NCI-H1048 (cell line): ENCODE data around the gene MAGEA8.
"Not testable (repeated sequence)": the region's sequence is repeated elsewhere in the genome, so short reads cannot be mapped to it uniquely, and the experiment has no call there.

ENCODE experiments used
- DNase-seq: peaks from one replicate; lab custom pipeline; 2025; lab: John Stamatoyannopoulos, UW

MAGEA8 gene, protein sequence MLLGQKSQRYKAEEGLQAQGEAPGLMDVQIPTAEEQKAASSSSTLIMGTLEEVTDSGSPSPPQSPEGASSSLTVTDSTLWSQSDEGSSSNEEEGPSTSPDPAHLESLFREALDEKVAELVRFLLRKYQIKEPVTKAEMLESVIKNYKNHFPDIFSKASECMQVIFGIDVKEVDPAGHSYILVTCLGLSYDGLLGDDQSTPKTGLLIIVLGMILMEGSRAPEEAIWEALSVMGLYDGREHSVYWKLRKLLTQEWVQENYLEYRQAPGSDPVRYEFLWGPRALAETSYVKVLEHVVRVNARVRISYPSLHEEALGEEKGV

DNA sequence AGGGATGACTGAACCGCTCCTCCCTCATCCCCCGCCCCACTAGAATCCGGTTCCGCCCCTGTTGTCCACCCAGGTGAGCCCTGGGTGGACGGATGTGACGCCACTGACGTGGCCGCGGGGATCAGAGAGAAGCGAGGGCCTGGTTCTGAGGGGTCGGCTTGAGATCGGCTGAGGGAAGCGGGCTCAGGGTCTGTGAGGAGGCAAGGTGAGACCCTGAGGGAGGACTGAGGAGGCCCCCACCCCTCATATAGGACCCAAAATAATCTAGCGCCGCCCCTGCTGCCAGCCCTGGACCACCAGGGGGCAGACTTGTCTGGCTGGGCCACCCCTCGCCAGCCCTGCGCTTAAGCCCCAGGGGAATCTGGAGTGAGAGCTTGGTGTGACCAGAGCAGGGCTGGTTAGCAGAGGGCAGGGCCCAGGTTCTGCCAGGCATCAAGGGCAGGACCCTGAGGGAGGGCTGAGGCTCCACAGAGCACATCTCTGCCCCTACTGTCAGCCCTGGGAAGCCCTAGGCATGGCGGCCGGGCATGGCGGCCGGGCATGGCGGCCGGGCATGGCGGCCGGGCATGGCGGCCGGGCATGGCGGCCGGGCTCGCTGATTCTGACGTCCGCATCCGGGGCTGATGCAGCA lies at the start of gene MAGEA8:
TSS of gene MAGEA8 (plus strand) at position 103 of the 631 bp plus-strand sequence. CDS start 3,090 bp downstream, outside the sequence.
- no peak for DNase-seq

GRCh38 chrX:149831473-149831872 lies 49.5 kb upstream of the MAGEA8 start:
- DNase-seq, result no peak

GRCh38 chrX:149836728-149837127 lies 44.3 kb upstream of the MAGEA8 start:
- DNase-seq, result not testable (repeated sequence)

DNA sequence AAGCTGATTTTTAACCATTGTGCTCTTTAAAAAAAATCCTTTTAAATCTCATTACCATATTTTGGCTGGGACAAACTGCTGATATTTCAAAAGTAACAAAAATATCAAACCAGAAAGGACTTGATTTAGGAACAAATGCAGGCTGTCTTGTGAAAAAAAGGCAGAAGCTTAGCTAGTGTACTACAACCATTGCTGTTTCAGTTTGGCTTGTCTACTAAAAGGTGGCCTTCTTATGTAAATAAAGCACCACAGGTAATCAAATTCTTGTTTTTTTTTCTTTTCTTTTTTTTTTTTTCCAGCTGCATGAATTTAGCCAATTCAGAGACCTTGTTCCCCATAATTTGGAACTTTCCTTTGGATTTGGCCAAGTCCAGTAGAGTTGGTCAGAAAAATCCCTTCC lies 43.8 kb upstream of the MAGEA8 start:
- DNase-seq, result no peak

DNA sequence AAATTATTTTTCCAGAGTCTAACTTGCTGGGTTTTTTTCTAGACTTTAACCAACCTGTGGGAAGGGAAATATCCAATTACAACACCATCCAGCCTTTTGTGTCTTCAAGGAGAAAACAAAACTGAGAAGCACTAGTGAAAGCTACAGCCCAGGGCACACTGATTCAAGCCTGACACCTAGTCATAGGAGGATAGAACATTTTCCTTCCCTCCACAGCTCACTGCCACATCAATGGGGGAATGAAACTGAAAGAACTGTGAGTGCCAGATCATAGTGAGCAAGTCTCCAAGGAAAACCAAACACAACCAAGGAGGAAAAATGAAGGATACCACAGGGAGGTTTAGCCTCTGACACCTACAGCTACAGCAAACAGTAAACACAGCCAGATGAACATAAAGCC lies 43.3 kb upstream of the MAGEA8 start:
- no peak for DNase-seq

DNA sequence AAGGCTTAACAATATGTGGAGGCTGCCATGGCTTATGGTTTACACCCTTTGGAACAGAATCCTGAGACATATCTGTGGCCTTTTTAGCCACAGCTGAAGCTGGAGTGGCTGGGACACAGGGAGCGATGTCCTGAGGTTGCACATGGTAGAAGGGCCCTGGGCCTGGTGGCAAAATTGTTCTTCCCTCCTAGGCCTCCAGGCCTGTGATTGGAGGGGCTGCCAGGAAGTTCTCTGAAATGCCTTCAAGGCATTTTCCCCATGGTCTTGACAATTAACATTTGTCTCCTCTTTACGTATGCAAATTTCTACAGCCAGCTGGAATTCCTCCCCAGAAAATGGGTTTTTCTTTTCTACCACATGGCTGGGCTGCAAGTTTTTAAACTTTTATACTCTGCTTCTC lies 39.1 kb upstream of the MAGEA8 start:
- no peak for DNase-seq

DNA sequence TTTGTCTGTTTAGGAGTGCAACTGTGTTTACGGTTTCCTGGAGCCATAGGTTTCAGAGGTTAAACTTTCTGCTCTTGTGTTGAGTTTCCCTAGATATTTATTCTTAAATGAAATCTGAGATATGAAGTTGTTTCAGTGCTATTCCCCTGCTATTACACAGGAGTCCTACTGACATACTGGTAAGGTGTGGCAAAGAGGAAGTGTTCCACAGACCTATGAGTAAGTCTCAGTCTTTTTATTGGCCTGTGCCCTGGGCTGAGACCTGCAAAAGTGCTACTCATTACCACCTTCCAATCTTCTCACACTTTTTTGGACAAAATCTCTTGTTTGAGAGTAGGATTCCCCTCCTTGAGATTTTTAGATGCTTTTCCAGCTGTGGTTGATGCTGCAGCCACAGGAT lies 35.6 kb upstream of the MAGEA8 start:
- DNase-seq, result no peak

DNA sequence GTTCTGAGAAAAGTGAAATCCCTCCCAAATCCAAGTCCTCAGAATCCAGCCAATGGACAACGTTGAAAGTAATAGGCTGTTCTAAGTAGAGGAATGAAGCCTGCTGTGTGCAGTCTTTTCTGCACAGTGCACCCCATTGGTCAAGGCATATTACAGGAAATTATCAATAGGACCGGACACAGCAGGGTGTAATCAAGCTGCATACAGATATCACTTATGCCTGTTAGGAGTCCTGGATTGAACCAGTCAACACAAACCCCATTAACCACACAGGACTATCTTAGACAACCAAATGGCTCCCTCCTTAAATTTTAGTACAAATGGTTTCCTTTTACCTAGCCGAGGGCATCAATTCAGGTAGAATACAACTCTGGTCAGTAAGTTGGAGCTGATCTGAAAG lies 34.2 kb upstream of the MAGEA8 start:
- DNase-seq, result no peak

DNA sequence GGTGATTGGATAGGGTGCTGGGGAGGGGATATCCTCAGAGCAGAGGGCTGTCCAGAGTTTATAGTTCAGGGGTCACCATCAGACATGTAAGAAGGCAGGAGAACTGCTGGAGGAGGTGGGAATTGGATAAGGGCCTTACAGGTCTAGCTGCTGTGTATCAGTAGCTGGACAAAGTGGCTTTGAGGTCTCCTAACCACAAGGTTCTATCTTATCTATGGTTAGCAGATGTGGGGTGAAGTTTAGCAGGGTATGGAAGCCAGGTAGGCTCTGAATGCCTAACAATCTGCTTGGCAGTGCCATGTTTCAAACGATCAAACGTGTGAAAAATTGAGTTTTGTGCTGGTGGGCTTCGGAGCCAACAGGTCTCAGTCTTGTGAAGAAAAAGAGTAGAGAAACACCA lies 32.1 kb upstream of the MAGEA8 start:
- DNase-seq, result no peak

GRCh38 chrX:149849787-149850186 lies 31.2 kb upstream of the MAGEA8 start:
- DNase-seq, result no peak

GRCh38 chrX:149851864-149852263 lies 29.1 kb upstream of the MAGEA8 start:
- DNase-seq, result no peak

- DNase-seq, result no peak
Measured at GRCh38 chrX:149853925-149854324, 27.1 kb upstream of the MAGEA8 start.

GRCh38 chrX:149858592-149858991 lies 22.4 kb upstream of the MAGEA8 start:
- DNase-seq, result no peak

DNA sequence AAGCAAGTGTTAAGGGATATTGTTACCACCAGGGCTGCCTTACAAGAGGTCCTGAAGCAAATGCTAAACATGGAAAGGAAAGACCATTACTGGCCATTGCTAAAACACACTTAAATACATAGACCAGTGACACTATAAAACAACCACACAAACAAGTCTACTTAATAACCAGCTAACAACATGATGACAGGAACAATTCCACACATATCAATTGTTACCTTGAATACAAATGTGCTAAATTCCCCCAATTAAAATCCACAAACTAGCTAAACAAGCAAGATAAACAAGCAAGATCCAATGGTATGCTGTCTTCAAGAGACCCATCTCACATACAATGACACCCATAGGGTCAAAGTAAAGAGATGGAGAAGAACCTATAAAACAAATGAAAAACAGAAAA lies 20.5 kb upstream of the MAGEA8 start:
- DNase-seq, result no peak

DNA sequence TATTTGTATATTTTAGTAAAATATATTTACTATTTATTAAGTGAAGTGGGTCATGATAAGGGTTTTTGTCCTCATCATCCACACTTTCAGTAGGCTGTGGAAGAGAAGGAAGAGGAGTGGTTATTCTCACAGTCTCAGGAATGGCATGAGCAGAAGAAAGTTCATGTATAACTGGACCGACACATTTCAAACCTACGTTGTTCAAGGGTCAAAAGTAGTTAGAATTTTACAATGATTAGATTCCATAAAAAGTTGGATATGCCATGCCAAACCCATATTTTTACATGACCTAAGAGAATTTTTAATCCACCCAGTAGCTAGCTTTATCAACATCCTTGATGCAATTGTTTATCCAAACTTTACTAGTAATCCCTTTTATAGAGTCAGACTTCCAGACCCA lies 15.6 kb upstream of the MAGEA8 start:
- no peak for DNase-seq

GRCh38 chrX:149867488-149867887 lies 13.5 kb upstream of the MAGEA8 start:
- no peak for DNase-seq

- no peak for DNase-seq
Measured at GRCh38 chrX:149870840-149871239, 10.1 kb upstream of the MAGEA8 start.

DNA sequence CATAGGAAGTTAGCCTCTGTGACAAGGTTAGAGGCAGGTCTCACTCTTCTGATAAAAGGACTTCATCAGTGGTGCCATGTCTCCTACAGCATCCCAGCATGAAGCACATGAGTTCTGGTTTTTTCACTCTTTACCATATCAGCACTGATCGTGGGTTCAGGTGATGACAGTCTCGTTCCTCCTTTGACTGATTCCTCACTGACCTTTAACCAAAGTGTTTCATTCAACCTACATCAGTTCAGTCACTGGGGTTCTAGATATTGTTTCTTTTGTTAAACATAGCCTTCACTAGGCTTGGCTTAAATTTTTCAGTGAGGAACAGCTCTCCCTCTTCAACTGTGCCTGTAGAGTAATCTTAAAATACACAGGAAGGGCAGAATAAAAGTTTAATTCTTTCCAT lies 9.6 kb upstream of the MAGEA8 start:
- DNase-seq, result no peak

DNA sequence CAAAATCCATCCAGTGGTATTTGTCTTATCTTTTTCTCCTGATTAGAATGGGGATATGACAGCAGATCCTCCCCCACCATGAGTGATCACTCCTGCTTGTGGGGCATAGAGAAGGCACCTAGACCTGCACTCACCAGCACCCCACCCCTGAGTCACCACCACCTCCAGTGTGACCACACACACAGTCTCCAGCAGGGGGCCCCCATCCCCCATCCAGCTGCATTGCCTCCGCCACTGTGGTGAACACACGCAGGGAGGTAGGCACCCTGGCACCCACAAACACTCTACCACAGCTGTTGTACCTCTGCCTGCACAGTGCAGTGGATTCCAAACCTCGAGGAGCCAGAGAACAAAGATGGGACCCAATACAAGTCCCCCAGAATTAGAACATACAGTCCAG lies 9.0 kb upstream of the MAGEA8 start:
- DNase-seq, result peak; percentile 4

- no peak for DNase-seq
Measured at GRCh38 chrX:149877157-149877556, 3.8 kb upstream of the MAGEA8 start.

DNA sequence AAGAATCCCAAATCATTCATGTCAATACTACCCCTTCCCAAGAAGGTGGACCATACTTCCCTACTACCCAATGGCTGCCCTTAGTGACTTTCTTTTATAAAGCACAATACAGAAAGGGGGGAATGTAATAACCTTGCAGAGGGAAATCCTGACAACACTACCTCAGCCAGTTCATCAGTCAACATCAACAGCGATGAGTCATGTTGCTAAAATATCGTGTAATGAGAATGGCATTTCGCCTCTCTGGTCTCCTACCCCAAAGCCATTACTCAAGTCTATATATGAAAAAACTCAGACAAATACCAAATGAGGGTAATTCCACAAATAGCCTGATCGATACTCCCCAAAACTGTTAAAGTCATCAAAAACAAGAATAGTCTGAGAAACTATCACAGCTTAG lies 3.3 kb upstream of the MAGEA8 start:
- no peak for DNase-seq

GRCh38 chrX:149890828-149891227 lies 9.8 kb downstream of the MAGEA8 start:
- DNase-seq, result not testable (repeated sequence)

DNA sequence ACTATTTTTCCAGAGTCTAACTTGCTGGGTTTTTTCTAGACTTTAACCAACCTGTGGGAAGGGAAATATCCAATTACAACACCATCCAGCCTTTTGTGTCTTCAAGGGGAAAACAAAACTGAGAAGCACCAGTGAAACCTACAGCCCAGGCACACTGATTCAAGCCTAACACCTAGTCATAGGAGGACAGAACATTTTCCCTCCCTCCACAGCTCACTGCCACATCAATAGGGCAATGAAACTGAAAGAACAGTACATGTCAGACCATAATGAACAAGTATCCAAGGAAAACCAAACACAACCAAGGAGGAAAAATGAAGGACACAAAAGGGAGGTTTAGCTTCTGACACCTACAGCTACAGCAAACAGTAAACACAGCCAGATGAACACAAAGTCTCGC lies 17.6 kb downstream of the MAGEA8 start:
- no peak for DNase-seq
